T-helper 22 cell (primary cell): ENCODE measurements around the gene FAM222A.

Experiments
- DNase-seq: peaks from one replicate; pipeline ENCODE4 v3.0.0-alpha.2; 2020; ENCODE audit warnings: low read depth

FAM222A gene

GRCh38 chr12:109725321-109726105 lies 11.9 kb downstream of the FAM222A start:
- DNase-seq, result no peak

- no peak for DNase-seq
These were observed 12.5 kb downstream of the FAM222A start for GRCh38 chr12:109726106-109726497.

- DNase-seq, result no peak
These were observed 12.9 kb downstream of the FAM222A start for GRCh38 chr12:109726511-109727038.

- no peak for DNase-seq
These were observed 13.6 kb downstream of the FAM222A start for GRCh38 chr12:109727039-109727723.

- no peak for DNase-seq
These were observed 14.4 kb downstream of the FAM222A start for GRCh38 chr12:109727746-109728726.

- DNase-seq, result no peak
These were observed 15.3 kb downstream of the FAM222A start for GRCh38 chr12:109728921-109729320.

GRCh38 chr12:109729371-109729781 lies 15.8 kb downstream of the FAM222A start:
- no peak for DNase-seq

GRCh38 chr12:109729801-109730200 lies 16.2 kb downstream of the FAM222A start:
- DNase-seq, result no peak

- no peak for DNase-seq
These were observed 16.9 kb downstream of the FAM222A start for GRCh38 chr12:109730306-109731145.

GRCh38 chr12:109731231-109731731 lies 17.7 kb downstream of the FAM222A start:
- DNase-seq, result no peak

- no peak for DNase-seq
These were observed 18.2 kb downstream of the FAM222A start for GRCh38 chr12:109731806-109732205.

- DNase-seq, result no peak
These were observed 19.0 kb downstream of the FAM222A start for GRCh38 chr12:109732321-109733305.

GRCh38 chr12:109734219-109735000 lies 20.8 kb downstream of the FAM222A start:
- DNase-seq, result no peak

- no peak for DNase-seq
These were observed 21.5 kb downstream of the FAM222A start for GRCh38 chr12:109735051-109735521.

- DNase-seq, result no peak
These were observed 22.4 kb downstream of the FAM222A start for GRCh38 chr12:109735825-109736551.

- no peak for DNase-seq
These were observed 23.0 kb downstream of the FAM222A start for GRCh38 chr12:109736552-109737108.

- no peak for DNase-seq
These were observed 23.5 kb downstream of the FAM222A start for GRCh38 chr12:109737126-109737525.

GRCh38 chr12:109737631-109738030 lies 24.0 kb downstream of the FAM222A start:
- DNase-seq, result no peak
